ENCODE data around the gene EXOSC9.

The EXOSC9 gene

GRCh38 chr4:121823505-121824170 lies 22.5 kb downstream of the EXOSC9 start, which contains the start of gene CCNA2:
TSS of gene CCNA2 (minus strand) at chr4:121823883. CDS start at chr4:121823628, 255 bp downstream.
- H3K27ac ChIP-seq = peak within 1 kb of the TSS; percentile 89
- TF ChIP-seq CTCF (IDR thresholded peaks at IDR 0.05) (no peak), ZFX (IDR thresholded peaks at IDR 0.05; ENCODE audit: borderline replicate concordance) (no peak)

GRCh38 chr4:121824171-121824527 lies 23.0 kb downstream of the EXOSC9 start:
- TF ChIP-seq ZFX (IDR thresholded peaks at IDR 0.05; ENCODE audit: borderline replicate concordance) = no peak
- no peak for TF ChIP-seq CTCF (IDR thresholded peaks at IDR 0.05)
- H3K27ac ChIP-seq = peak overlapping the region; percentile 89

DNA sequence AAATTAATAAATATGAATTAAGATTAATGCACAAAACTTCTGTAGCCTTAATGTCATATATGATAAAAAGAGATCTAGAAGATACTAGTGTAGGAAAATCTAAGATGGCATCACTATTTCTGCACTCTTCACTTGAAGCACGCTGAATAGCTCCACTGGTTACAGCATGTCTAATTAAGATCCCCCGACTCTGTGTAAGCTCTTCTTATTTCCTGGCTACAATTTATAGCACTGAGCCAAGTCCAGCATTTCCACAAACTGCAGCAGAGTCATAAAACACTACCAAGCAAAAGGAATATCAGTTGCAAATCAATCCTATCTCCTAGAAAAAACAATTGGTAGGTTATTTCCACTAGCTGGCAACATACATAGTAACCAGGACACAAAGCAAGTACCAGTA lies 23.8 kb downstream of the EXOSC9 start:
- no peak for TF ChIP-seq ZFX (IDR thresholded peaks at IDR 0.05; ENCODE audit: borderline replicate concordance)
- no peak overlapping the region for H3K27ac ChIP-seq

DNA sequence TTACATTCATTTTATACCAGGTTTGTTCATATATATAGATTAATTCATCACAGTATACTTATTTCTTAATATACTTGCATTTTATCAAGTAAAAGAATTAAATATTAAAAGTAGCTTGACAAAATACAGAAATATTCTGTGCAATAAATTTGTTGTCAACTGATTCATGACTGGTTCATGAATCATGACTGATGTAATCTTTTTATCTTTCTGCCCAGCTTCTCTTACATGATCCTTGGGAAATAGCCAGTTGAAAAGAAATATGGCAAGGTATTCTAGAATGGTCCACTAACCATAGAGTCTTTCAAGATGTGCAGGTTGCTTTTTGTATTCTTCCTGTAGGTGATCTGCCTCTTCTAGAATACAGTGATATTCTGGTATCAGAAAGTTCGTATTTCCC lies 26.7 kb downstream of the EXOSC9 start:
- H3K27ac ChIP-seq = no peak overlapping the region
- TF ChIP-seq ZFX (IDR thresholded peaks at IDR 0.05; ENCODE audit: borderline replicate concordance) = no peak
- TF ChIP-seq CTCF (IDR thresholded peaks at IDR 0.05) = no peak

DNA sequence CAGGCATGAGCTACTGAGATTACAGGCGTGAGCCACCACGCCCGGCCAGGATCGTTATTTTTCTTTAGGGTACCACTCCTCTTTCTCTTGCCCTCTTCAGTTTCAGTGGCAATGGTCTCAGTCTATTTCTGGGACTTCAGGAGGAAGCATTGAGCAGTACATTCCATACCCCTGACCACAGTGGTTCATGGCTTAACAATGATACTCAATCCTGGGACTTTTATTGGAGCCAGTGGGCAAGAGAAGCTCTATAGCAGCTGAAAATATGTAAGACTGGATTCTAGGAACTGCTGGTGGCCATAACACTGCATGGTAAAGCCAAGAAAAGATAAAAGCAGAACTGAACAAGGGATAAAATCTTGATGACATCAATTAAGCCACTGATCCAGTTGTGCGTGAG lies 28.4 kb downstream of the EXOSC9 start:
- TF ChIP-seq ZFX (IDR thresholded peaks at IDR 0.05; ENCODE audit: borderline replicate concordance) = no peak
- no peak for TF ChIP-seq CTCF (IDR thresholded peaks at IDR 0.05)
- no peak overlapping the region for H3K27ac ChIP-seq

GRCh38 chr4:121838136-121838535 lies 37.0 kb downstream of the EXOSC9 start:
- no peak overlapping the region for H3K27ac ChIP-seq
- TF ChIP-seq ZFX (IDR thresholded peaks at IDR 0.05; ENCODE audit: borderline replicate concordance) (no peak), CTCF (IDR thresholded peaks at IDR 0.05) (no peak)

DNA sequence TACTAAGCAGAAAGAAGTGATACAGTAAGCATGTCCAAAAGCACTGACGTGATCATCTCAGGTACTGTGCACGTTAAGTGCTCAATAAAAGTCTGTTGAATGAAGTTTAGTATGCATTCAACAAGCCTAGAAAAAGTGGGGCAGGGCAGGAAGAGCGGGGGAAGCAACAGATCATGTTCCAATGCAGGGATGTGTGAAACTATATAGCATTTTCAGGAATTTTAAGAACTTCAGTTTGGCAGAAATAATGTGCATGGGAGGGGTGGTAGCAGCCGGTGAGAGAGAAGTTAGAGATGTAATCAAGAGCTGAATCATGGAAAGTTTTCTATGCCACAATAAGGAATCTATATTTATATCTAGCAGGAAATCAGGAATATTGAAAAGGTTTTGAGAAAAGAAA lies 41.7 kb downstream of the EXOSC9 start:
- H3K27ac ChIP-seq = no peak overlapping the region
- no peak for TF ChIP-seq ZFX (IDR thresholded peaks at IDR 0.05; ENCODE audit: borderline replicate concordance)
- no peak for TF ChIP-seq CTCF (IDR thresholded peaks at IDR 0.05)

- no peak for TF ChIP-seq CTCF (IDR thresholded peaks at IDR 0.05)
- no peak for TF ChIP-seq ZFX (IDR thresholded peaks at IDR 0.05; ENCODE audit: borderline replicate concordance)
- H3K27ac ChIP-seq = no peak overlapping the region
Measured at GRCh38 chr4:121846662-121847061, 45.5 kb downstream of the EXOSC9 start.

Data from 22Rv1 (cell line).